Uterus (tissue), 4 donors: ENCODE measurements around the gene SYTL3. TPM values are rescaled to one million over a fixed set of nuclear protein-coding genes. Genes with fewer than 3 reads are reported as not detected.
"Not testable (repeated sequence)": the region's sequence is repeated elsewhere in the genome, so short reads cannot be mapped to it uniquely, and the experiment has no call there.

ENCODE experiments used
- DNase-seq, 2 donors: peaks; one replicate each; pipeline ENCODE4 v3.0.0-alpha.2; 2019 to 2020
- H3K27ac ChIP-seq, 2 donors: fragments of 200-600 bp; sonication (generic); 1 replicate in 1 of 2; 2 replicates in 1 of 2; pipeline ENCODE4 v1.5.1; 2016 to 2018
- H3K27me3 ChIP-seq, 2 donors: fragments of 200-600 bp; sonication (generic); one replicate each; pipeline ENCODE4 v1.5.1; 2018 to 2019; ENCODE audit warnings: control low read depth in 1 of 2
- H3K36me3 ChIP-seq, 2 donors: fragments of 200-600 bp; sonication (generic); one replicate each; pipeline ENCODE4 v1.5.1; 2019; ENCODE audit warnings: control low read depth in 1 of 2
- H3K4me1 ChIP-seq, 2 donors: fragments of 200-600 bp; sonication (generic); one replicate each; pipeline ENCODE4 v1.5.1; 2018 to 2019; ENCODE audit warnings: control low read depth in 1 of 2
- H3K4me3 ChIP-seq, 2 donors: fragments of 200-600 bp; sonication (generic); 1 replicate in 1 of 2; 2 replicates in 1 of 2; pipeline ENCODE4 v1.5.1; 2018 to 2019; ENCODE audit warnings: mild to moderate bottlenecking in 1 of 2
- H3K9me3 ChIP-seq, 2 donors: fragments of 200-600 bp; sonication (generic); one replicate each; pipeline ENCODE4 v1.5.1; 2019; ENCODE audit warnings: control low read depth in 1 of 2
- POLR2A ChIP-seq, 2 donors: fragments of 450-650 bp; IDR thresholded peaks; one replicate each; pipeline ENCODE4 v1.6.1; 2016; ENCODE audit warnings: antibody characterized with exemption in 2 of 2, mild to moderate bottlenecking in 1 of 2, moderate library complexity in 1 of 2
- intact Hi-C: fragments of 100-400 bp; cut with DNase I; formaldehyde crosslinking; loops from one replicate; pipeline ENCODE4 v1.15.1; 2023; ENCODE audit warnings: low total_unique reads
- total RNA-seq, 4 donors: library from RNA; depleted of rRNA in 3 of 4; stranded (reverse); fragments of >200 nt in 3 of 4; gene quantifications; one replicate each; pipeline versions ENCODE4 v1.1.0 to v1.2.4, GENCODE V29; 2014 to 2023
- TF ChIP-seq, protein P1 (sequence below), 4 experiments: fragments of 200-600 bp in 2 of 4; fragments of 450-650 bp in 2 of 4; sonication (generic) in 2 of 4; IDR thresholded peaks; one replicate each; pipeline ENCODE4 v1.5.1; 2016 to 2019; ENCODE audit warnings: antibody characterized with exemption in 4 of 4, mild to moderate bottlenecking in 2 of 4, moderate library complexity in 1 of 4
- donor health status: DM: yes; HTN: yes; CAD: no.

Gene SYTL3
- total RNA-seq, 4 donors from 2014 or later: 0.51 to 12.4 (median 3.3) TPM

DNA sequence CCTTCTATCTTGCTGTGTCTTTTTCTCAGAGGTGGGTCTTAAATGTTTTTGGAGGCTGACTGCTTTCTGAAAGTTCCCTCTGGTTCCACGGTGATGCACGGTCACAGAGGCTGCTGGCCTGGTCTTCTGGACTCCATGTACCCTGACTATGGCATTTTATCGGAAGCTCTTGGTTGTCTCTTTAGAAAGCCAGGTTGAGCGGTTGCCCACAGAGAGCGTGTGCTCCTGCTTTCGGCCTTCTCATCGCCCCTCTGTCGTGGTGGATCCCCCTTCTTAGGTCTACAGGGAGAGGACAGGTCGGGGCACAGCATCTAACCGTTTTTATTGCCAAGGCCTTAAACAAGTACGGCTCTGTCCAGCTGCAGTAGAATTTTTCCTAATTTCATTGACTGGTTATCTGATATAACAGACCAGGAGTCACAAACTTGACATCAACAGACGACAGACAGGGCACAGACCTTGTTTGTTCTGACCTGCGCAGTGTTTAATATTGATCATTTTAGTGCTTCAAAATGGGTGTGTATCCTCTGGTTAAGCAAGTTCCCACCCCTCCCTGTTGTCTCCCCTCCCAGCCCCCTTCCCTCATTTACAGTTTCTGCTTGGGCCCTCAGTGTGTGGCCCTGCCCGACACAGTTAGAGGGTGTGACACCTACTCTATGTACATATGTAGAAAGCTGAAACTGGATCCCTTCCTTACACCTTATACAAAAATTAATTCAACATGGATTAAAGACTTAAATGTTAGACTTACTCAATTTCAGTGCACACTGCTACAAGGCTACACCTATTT, 24.7 kb downstream of the SYTL3 start:
- no peak for TF ChIP-seq POLR2A (IDR thresholded peaks at IDR 0.05)
- TF ChIP-seq, protein P1, sequence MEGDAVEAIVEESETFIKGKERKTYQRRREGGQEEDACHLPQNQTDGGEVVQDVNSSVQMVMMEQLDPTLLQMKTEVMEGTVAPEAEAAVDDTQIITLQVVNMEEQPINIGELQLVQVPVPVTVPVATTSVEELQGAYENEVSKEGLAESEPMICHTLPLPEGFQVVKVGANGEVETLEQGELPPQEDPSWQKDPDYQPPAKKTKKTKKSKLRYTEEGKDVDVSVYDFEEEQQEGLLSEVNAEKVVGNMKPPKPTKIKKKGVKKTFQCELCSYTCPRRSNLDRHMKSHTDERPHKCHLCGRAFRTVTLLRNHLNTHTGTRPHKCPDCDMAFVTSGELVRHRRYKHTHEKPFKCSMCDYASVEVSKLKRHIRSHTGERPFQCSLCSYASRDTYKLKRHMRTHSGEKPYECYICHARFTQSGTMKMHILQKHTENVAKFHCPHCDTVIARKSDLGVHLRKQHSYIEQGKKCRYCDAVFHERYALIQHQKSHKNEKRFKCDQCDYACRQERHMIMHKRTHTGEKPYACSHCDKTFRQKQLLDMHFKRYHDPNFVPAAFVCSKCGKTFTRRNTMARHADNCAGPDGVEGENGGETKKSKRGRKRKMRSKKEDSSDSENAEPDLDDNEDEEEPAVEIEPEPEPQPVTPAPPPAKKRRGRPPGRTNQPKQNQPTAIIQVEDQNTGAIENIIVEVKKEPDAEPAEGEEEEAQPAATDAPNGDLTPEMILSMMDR (IDR thresholded peaks at IDR 0.05): no peak
- H3K27me3 ChIP-seq: no peaks in the 10 kb centered on the region
- intact Hi-C loops: no loop called here
- H3K27ac ChIP-seq: no peak overlapping the region
- no peak for DNase-seq
- no peaks in the 10 kb centered on the region for H3K4me1 ChIP-seq
- H3K36me3 ChIP-seq: no peaks in the 10 kb centered on the region
- H3K4me3 ChIP-seq: no peak overlapping the region
- H3K9me3 ChIP-seq: no peaks in the 10 kb centered on the region

DNA sequence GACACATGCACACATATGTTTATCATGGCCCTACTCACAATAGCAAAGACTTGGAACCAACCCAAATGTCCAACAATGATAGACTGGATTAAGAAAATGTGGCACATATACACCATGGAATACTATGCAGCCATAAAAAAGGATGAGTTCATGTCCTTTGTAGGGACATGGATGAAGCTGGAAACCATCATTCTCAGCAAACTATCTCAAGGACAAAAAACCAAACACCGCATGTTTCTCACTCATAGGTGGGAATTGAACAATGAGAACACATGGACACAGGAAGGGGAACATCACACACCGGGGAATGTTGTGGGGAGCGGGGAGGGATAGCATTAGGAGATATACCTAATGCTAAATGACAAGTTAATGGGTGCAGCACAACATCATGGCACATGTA, 27.2 kb downstream of the SYTL3 start:
- not testable (repeated sequence) for DNase-seq, H3K36me3 ChIP-seq

DNA sequence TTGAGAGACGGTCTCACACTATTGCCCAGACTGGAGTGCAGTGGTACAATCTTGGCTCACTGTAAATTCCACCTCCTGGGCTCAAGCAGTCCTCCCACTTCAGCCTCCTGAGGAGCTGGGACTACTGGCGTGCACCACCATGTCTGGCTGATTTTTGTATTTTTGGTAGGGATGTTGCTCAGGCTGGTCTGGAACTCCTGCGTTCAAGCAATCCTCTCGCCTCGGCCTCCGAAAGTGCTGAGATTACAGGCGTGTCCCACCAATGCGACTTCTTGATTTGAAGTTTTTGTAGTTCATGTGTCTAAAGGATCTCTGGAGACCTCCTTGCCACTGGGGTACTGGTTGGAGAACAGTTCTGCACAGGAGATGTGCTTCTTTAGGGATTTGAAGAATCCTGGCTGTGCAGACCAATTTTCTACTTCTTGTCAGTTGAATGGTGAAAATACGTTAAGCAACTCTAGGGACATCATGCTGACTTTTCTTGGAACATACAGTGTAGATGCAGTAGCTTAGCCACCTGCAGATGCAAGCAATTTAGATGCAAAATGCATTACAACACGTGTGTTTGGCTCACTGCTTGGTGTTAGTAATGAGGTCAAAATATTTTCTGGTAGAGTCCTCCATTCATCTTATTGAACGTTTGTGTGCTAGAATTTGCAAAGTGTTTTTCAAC, 28.2 kb downstream of the SYTL3 start:
- no peaks in the 10 kb centered on the region for H3K9me3 ChIP-seq
- intact Hi-C loops: no loop called here
- DNase-seq: no peak
- H3K4me3 ChIP-seq: no peak overlapping the region
- no peaks in the 10 kb centered on the region for H3K27me3 ChIP-seq
- H3K27ac ChIP-seq: no peak overlapping the region
- H3K4me1 ChIP-seq: no peaks in the 10 kb centered on the region
- no peaks in the 10 kb centered on the region for H3K36me3 ChIP-seq
- TF ChIP-seq POLR2A (IDR thresholded peaks at IDR 0.05): no peak
- TF ChIP-seq, protein P1 (IDR thresholded peaks at IDR 0.05): no peak

More for the DNA sequence above, 27.2 kb downstream of the SYTL3 start:
- H3K9me3 ChIP-seq, H3K27ac ChIP-seq, intact Hi-C loops, H3K27me3 ChIP-seq, H3K4me1 ChIP-seq, H3K4me3 ChIP-seq: not testable (repeated sequence)

DNA sequence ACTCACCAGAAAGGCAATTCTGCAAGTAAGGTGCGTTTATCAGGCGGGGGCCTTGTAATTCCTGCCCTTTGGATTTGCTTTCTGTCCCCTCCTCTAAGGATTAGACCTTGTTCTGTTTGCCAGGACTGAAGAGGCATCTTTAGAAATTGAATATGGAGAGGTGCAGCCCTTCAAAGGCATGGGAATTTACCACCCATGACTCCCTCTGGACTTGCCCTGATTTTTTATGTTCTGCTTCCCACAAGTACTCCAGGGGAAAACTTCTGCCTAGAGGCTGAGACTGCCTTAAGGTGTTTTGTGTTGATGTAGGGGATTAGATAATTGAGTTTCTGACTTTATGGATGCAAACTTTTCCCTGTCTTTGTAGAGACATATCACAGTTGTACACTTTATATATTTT, 30.2 kb downstream of the SYTL3 start:
- Histone ChIP-seq H3K4me3 (no peak overlapping the region), H3K4me1 (no peaks in the 10 kb centered on the region), H3K27ac (no peak overlapping the region), H3K9me3 (no peaks in the 10 kb centered on the region), H3K27me3 (no peaks in the 10 kb centered on the region), H3K36me3 (no peaks in the 10 kb centered on the region)
- no peak for TF ChIP-seq POLR2A (IDR thresholded peaks at IDR 0.05)
- TF ChIP-seq, protein P1 (IDR thresholded peaks at IDR 0.05): no peak
- intact Hi-C loops: no loop called here
- DNase-seq: no peak

DNA sequence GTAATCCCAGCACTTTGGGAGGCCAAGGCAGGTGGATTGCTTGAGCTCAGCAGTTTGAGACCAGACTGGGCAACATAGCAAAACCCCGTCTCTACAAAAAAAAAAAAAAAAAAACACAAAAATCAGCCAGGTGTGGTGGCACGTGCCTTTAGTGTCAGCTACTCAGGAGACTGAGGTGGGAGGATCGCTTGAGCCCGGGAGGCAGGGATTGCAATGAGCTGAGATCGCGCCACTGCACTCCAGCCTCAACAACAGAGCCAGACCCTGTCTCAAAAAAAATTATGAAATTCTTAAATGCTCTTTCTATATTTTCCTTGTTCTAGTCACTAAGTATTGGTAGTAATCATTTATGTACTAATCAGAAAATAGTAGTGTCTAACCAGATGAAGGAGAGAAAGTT, 30.6 kb downstream of the SYTL3 start:
- Histone ChIP-seq H3K27ac (no peak overlapping the region), H3K36me3 (no peaks in the 10 kb centered on the region), H3K4me3 (no peak overlapping the region), H3K4me1 (no peaks in the 10 kb centered on the region), H3K9me3 (no peaks in the 10 kb centered on the region), H3K27me3 (no peaks in the 10 kb centered on the region)
- TF ChIP-seq, protein P1 (IDR thresholded peaks at IDR 0.05): no peak
- TF ChIP-seq POLR2A (IDR thresholded peaks at IDR 0.05): no peak
- intact Hi-C loops: no loop called here
- DNase-seq: no peak
